ENCODE results near the gene CABLES1.
"Not testable (repeated sequence)": the region's sequence is repeated elsewhere in the genome, so short reads cannot be mapped to it uniquely, and the experiment has no call there.

The CABLES1 gene, protein sequence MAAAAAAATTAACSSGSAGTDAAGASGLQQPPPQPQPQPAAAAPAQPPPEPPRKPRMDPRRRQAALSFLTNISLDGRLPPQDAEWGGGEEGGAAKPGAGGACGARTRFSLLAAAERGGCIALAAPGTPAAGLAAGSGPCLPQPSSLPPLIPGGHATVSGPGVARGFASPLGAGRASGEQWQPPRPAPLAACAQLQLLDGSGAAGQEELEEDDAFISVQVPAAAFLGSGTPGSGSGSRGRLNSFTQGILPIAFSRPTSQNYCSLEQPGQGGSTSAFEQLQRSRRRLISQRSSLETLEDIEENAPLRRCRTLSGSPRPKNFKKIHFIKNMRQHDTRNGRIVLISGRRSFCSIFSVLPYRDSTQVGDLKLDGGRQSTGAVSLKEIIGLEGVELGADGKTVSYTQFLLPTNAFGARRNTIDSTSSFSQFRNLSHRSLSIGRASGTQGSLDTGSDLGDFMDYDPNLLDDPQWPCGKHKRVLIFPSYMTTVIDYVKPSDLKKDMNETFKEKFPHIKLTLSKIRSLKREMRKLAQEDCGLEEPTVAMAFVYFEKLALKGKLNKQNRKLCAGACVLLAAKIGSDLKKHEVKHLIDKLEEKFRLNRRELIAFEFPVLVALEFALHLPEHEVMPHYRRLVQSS

DNA sequence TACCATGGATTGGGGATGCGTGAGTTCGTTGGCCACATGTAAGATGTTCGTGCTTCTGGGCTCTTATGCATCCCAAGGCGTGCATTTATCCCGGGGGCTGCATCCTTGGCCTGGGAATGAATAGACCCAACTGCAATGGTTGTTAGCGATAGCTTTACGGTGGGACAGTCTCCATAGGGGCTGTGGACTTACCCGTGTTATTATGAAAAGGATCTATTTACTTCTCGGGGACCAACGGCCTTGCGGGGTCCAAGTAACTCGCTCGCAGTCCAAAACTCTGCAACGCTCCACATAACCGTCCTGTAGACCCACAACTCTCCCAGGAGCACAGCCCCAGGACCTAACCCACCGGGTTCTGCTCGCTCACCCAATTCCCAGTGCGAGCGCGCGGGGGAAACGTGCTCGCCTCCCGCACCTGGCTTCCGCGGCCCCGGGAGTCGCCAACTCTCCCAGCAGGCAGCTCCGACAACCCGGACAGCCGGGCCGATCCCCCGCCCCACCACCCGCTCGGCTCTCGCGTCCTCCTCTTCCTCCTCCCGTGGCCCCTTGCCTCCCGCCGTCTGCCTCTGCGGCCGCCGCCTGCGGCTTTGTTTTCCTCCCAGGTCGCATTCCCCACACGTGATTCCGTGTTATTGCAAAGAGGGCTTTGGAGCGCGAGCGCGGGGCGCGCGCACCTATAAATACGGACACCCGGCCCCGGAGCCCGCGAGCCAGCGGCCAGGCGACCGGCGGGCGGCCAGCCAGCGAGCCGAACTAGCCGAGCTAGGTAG lies at the start of gene CABLES1:
Gene CABLES1 (plus strand): TSS at position 706 of the 770 bp plus-strand sequence. CDS start 278 bp downstream, outside the sequence.
- DNase-seq (ENCODE audit: low read depth, low spot score): no peak

DNA sequence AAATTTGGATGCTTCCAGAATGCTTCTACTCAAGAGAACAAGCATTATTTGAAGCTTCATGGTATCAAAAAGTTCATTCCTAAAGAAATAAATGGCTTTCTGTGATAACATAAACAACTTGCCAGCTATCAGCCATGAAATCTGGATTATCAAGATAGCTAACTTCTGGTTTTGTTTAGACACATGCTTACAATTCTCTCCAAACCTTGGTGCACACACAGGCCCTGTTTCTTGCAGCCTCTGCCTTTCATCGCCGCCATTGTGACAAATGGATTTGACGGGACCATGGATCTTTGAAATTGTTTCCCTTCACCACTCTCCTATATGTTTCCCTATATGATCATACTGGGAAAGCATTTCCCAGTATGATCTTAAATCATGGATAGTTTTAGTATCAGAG lies 47.9 kb upstream of the CABLES1 start:
- no peak for DNase-seq (ENCODE audit: low read depth, low spot score)

DNA sequence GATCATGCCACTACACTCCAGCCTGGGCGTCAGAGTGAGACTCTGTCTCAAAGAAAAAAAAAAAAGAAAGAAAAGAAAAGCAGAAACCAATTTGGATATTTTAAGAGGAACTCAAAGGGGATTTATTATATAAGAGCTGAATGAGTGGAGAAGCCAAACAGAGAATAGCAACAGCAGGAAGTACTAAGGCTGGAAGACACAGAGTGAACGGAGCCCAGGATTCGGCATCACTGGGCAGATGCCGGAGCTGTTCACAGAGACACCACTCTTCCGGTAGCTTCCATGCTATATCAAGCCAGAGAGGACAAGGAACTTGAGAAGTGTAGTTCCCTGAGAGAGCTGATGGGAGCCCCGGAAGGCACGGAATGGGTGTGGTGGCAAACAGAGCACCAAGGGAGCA lies 47.0 kb upstream of the CABLES1 start:
- DNase-seq (ENCODE audit: low read depth, low spot score): no peak

DNA sequence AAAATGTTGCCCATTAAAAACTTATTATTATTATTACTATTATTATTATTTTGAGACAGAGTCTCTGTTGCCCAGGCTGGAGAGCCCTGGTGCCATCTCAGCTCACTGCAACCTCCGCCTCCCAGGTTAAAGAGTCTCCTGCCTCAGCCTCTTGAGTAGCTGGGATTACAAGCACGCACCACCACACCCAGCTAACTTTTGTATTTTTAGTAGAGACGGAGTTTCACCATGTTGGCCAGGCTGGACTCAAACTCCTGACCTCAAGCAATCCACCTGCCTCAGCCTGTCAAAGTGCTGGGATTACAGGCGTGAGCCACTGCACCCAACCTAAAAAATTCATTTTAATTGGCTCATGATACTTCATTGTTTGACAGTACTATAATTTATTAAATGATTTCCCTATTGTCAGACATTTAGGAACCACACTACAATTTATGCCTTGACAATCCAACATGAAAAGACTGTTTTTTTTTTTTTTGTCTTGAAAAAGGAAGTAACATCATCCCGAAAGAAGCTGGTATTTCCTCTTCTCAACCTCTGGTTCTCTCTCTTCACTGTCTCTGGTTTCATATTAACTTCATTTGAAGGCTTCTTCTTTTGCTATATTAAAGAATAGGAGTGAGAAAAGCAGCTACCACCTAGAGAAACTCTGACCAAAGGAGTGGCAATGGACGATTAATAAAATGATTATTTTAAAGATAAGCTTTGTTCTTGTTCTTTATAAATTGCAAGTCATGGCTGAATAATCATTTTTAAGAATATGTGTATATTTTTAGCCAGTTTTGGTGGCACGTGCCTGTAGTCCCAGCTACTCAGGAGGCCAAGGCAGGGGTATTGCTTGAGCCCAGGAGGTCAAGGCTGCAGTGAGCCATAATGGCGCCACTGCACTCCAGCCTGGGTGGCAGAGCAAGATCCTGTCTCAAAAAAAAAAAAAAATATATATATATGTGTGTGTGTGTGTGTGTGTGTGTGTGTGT lies 44.0 kb upstream of the CABLES1 start:
- not testable (repeated sequence) for DNase-seq (ENCODE audit: low read depth, low spot score)

DNA sequence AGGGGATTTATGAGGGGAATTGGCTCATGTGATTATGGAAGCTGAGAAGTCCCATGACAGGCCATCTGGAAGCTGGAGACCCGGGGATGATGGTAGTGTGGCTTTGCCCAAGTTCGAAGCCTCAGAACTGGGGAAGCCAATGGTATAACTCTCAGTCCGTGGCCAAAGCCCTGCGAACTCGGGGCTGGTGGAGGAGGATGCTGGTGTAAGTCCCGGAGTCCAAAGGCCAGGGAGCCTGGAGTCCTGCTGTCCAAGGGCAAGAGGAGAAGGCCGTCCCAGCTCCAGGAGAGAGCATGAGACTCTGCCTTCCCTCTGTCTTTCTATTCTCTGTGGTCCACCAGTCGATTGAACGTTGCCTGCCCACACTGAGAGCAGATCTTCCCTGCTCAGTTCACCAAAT lies 43.2 kb upstream of the CABLES1 start:
- no peak for DNase-seq (ENCODE audit: low read depth, low spot score)

DNA sequence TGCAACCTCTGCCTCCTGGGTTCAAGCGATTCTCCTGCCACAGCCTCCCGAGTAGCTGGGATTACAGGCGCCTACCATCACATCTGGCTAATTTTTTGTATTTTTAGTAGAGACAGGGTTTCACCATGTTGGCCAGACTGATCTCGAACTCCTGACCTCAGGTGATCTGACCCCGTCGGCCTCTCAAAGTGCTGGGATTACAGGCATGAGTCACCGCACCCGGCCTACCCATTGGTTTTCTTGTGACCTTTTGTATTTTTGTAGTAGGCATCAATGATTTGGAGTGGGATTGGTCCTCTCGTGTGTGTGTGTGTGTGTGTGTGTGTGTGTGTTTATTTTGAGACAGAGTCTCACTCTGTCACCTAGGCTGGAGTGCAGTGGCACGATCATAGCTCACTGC lies 42.2 kb upstream of the CABLES1 start:
- DNase-seq (ENCODE audit: low read depth, low spot score): not testable (repeated sequence)

DNA sequence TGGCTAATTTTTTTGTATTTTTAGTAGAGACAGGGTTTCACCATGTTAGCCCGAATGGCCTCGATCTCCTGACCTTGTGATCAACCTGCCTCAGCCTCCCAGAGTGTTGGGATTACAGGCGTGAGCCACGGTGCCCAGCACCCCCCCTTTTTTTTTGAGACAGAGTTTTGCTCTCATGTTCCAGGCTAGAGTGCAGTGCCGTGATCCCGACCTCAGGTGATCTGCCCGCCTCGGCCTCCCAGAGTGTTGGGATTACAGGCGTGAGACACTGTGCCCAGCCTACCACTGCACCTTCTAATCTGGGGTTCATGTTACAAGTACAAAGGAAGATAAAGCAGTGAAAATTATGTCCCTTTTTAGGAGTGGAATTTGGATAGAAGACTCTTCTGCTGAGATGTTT lies 41.5 kb upstream of the CABLES1 start:
- no peak for DNase-seq (ENCODE audit: low read depth, low spot score)

DNA sequence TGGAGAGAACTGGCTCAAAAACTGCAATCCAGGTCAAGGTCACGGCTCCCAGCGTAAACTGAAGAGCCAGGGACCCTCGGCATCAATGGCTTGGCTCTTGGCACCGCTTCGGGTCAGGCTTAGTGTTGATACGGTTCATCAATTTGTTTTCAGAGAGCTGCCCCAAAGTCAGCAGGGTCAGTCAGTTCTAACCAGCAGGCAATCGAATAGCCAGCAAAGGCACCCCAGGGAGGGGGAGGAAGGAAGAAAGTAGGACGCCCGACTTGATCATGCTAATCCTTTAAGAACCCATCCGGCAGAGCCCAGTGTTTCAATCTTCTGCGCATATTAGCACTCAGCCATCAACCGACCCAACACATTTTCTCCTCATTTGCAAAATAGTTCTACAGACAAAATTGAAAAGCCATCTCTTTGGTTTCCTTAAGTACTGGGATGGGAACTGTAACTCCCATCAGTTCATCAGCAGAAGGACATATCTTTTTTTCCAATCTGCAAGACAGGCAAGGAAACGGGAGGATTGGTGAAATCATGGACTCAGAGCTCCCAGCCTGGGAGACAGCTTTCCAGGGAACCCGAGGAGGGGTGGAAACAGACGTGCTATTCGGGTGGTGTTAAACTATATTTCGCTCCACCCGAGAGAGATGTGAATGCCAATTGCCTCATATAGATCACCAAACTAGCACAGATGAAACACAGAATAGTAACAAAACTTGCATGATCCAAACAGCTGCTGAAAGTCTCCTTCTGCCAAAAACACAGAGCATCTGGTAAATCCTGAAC lies 40.7 kb upstream of the CABLES1 start:
- DNase-seq (ENCODE audit: low read depth, low spot score): no peak

DNA sequence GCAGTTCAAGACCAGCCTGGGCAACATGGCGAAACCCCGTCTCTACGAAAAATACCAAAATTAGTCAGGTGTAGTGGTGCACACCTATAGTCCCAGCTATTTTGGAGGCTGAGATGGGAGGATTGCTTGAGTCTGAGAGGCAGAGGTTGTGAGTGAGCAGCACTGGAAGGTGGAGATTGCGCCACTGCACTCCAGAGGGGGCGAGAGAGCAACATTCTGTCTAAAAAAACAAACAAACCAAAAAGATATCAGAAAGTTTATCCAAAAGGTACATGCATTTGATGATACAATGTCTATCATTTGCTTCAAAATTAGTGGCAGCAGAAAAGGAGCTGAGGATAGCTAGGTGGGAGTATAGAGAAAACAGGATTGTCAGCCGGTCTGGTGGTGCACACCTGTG lies 39.8 kb upstream of the CABLES1 start:
- DNase-seq (ENCODE audit: low read depth, low spot score): no peak

DNA sequence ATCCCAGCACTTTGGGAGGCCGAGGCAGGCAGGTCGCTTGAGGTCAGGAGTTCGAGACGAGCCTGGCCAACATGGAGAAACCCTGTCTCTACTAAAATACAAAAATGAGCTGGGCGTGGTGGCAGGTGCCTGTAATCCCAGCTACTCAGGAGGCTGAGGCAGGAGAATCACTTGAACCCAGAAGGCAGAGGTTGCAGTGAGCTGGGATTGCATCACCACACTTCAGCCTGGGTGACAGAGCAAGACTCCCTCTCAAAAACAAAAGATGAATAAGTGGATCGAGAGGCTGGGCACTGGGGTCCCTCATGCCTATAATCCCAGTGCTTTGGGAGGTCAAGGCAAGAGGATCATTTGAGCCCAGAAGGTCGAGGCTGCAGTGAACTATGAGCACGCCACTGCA lies 38.3 kb upstream of the CABLES1 start:
- DNase-seq (ENCODE audit: low read depth, low spot score): not testable (repeated sequence)

DNA sequence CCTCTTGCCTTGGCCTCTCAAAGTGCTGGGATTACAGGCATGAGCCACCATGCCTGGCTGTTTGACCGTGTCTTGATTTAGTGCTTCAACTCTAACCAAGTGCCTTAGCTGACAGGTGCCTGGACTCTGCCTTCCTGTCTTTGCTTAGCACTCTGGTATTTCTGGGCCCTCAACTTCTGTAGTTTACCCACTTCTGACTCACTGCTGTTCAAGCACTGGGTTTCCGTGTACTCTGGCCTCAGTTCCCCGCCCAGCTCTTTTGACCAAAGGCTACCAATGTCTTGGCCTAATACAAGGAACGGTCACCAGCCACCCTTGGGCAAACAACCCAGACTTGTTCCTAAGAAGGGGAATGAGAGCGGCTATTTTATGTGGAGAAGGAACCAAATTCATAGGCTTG lies 35.7 kb upstream of the CABLES1 start:
- DNase-seq (ENCODE audit: low read depth, low spot score): no peak

DNA sequence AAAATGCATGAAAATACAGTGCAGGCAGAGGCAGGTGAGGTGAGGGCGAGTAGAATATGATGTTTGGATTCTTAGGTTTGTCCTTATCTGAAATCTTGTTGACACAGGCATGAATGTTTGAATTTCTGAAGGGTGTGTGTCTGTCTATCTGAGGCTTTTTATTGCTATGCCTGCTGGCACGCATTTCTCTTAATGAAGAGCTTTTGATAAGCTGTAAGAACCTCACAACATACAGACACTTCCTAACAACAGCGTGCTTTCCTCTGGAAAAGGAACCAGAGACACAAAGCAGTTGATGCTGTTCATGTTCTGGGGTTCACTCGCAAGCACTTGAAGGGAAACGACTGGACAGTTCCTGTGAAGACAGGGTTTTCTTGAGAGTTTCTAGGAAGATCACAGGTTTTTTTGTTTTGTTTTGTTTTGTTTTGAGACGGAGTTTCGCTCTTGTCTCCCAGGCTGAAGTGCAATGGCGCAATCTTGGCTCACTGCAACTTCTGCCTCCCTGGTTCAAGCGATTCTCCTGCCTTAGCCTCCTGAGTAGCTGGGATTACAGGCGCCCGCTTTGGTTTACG lies 33.3 kb upstream of the CABLES1 start:
- no peak for DNase-seq (ENCODE audit: low read depth, low spot score)

DNA sequence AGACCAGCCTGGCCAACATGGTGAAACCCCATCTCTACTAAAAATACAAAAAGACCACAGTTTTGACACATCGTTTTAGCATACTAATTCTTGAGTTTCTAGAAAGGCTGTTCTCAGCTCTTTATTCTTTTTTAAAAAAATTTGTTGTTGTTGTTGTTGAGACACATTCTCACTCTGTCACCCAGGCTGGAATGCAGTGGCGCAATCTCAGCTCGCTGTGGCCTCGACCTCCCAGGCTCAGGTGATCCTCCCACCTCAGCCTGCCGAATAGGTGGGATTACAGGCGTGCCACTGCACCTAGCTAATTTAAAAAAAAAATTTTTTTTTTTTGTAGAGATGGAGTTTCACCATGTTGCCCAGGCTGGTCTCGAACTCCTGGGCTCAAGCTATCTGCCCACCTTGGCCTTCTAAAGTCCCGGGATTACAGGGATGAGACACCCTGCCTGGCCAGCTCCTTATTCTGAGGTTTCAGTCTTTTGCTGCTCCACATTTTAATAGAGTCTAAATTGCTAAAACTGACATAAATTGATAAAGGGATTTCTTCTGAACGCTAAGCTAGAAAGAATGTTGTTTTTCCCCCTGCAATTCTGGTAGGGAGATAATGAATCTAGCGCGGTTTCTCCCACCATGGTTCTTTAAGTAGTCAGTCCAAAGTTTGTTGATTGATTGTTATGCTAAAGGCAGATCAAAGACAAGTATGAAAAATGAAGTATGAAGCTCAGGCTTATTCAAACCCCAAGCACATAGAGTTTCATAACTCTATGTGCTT lies 32.6 kb upstream of the CABLES1 start:
- no peak for DNase-seq (ENCODE audit: low read depth, low spot score)

DNA sequence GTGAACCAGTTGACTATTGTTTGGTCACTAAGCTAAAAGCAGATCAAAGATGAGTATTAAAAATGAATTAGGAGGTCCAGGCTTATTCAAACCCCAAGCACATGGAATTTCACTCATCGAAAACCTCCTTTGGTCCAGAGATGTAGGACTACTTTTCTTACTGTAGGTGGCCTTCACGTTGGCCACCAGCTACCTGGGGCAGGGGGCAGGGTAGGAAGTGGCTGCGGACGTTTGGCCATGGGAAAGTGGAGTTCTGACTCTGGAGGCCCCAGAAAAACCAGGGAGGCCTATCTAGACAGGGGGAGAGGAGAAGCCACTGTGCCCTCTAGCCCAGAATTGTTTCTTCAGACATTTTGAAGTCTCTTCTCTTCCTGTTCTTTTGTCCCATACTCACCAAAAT lies 31.8 kb upstream of the CABLES1 start:
- no peak for DNase-seq (ENCODE audit: low read depth, low spot score)

DNA sequence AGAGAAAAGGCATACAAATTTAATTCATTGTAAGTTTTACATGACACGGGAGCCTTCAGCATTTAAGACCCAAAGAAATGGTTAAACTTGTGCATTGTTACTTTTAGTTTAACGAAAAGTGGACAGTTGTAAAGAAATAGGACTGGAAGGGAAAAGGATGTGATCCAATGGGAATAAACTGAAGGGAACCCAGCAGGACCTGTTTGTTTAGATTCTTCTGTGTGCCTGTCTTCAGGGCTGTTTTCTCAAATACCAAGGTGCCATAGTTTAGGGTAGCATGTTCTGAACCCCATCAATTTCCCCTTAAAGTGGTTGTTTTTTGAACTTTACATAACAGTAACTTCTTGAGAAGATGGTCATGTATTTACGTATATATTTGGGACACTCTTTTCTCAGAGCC lies 30.3 kb upstream of the CABLES1 start:
- no peak for DNase-seq (ENCODE audit: low read depth, low spot score)

DNA sequence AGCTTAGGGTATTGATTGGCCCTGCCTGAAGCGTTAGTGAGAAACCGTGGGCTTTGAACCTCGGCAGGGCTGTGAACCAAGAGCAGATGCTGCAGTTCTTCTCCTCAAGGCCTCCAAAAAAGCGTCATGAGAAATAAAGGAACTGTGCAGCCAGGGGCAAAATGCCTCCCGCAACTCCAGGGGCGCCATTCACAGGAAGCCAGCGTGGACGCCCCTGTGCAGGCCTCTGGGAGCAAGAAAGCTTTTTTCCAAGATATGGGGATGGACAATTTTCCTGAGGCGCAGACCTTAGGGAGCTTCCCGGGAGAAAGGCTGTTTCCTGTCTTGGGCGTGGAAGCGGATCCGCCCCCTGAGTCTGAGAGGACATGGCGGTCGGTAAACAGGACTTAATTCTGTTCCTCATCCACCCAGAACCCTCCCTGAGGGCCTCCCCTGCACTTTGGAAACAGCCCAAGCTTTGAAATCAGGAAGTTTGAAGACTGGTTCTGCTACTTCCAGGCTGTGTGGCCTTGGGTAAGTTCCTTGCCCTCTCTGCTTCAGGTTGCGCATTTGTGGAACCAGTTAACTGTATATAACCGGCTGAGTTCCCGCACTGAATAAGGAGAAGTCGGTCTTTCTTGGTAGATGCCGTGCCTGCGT lies 29.6 kb upstream of the CABLES1 start:
- DNase-seq (ENCODE audit: low read depth, low spot score): no peak

DNA sequence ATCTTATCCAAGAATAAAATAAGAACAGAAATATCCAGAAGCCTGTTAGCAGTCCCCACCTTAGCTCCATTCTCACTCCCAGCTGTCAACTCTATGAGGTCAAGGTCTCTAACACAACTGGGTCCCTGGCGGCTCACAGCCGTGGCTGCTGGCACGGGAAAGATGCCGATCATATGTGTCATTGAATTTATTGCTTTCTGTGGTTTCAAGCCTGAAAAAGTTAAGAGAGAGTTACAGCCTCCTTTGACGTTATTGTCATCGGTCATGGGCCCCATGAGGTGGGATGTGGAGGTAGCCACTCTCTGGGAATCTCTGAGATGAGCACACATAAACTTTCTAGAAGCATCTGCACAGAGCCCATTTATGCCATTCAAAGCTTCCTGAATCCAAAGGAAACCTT lies 28.7 kb upstream of the CABLES1 start:
- DNase-seq (ENCODE audit: low read depth, low spot score): no peak

DNA sequence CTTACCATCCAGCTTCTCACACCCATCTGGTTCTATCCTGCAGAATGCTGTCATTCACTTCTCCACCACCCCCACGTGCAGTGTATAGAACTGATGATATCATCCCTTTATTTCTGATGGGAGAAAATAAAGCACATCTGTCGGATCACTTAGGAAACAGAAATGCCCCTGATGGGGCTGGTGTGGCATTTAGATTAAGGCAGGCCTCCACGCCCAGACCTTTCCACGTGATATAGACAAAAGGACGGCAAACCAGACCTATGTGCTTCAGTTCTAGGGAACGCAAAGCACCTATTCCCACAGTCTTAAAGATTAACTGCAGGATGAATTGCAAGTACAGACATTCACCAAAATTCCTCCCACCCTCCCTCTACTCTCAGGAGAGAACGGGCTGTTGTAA lies 27.6 kb upstream of the CABLES1 start:
- DNase-seq (ENCODE audit: low read depth, low spot score): no peak

DNA sequence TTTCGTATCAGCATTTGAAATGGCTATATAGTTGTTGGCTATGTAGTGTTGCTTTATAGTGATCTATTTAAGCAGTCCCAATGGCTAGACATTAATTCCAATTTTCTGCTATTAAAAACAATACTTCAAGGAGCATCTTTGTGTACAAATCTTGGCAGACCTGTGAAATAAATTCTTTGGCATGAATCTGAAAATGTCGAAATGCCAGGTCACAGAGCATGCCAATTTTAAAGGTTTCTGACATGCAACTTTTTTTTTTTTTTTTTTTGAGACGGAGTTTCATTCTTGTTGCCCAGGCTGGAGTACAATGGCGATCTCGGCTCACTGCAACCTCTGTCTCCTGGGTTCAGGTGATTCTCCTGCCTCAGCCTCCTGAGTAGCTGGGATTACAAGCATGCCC lies 26.8 kb upstream of the CABLES1 start:
- no peak for DNase-seq (ENCODE audit: low read depth, low spot score)

Data from activated CD4-positive, CD25-positive, alpha-beta regulatory T cell treated with anti-CD3 and anti-CD28 coated beads, Interleukin-2, amount 50 U/mL, for 16 hours (primary cell).